ENCODE data around the gene EPHB2. TPM values are rescaled to one million over a fixed set of nuclear protein-coding genes. Genes with fewer than 3 reads are reported as not detected.
"Not testable (repeated sequence)": the region's sequence is repeated elsewhere in the genome, so short reads cannot be mapped to it uniquely, and the experiment has no call there.

The EPHB2 gene
- total RNA-seq, 1 donor from 2014 or later = not detected

GRCh38 chr1:22830757-22831340, 120.2 kb downstream of the EPHB2 start:
- no peak for DNase-seq (ENCODE audit: low spot score)
- H3K27me3 Mint-ChIP-seq (ENCODE audit: low read depth) = no peaks in the 10 kb centered on the region
- no peaks in the 10 kb centered on the region for H3K9me3 Mint-ChIP-seq
- intact Hi-C loops (cut with micrococcal nuclease) = no loop called here
- H3K36me3 Mint-ChIP-seq (ENCODE audit: low read depth) = no peaks in the 10 kb centered on the region
- H3K27ac Mint-ChIP-seq = no peak overlapping the region
- H3K4me1 Mint-ChIP-seq (ENCODE audit: low read depth) = no peaks in the 10 kb centered on the region
- H3K4me3 Mint-ChIP-seq (ENCODE audit: low read depth) = no peak overlapping the region

GRCh38 chr1:22831729-22832413, 121.2 kb downstream of the EPHB2 start:
- no peaks in the 10 kb centered on the region for H3K4me1 Mint-ChIP-seq (ENCODE audit: low read depth)
- no peaks in the 10 kb centered on the region for H3K36me3 Mint-ChIP-seq (ENCODE audit: low read depth)
- no peaks in the 10 kb centered on the region for H3K9me3 Mint-ChIP-seq
- H3K4me3 Mint-ChIP-seq (ENCODE audit: low read depth) = no peak overlapping the region
- H3K27ac Mint-ChIP-seq = no peak overlapping the region
- H3K27me3 Mint-ChIP-seq (ENCODE audit: low read depth) = no peaks in the 10 kb centered on the region
- no peak for DNase-seq (ENCODE audit: low spot score)
- intact Hi-C loops (cut with micrococcal nuclease) = no loop called here

- intact Hi-C loops (cut with micrococcal nuclease) = no loop called here
- Mint-ChIP-seq H3K36me3 (ENCODE audit: low read depth) (no peaks in the 10 kb centered on the region), H3K4me3 (ENCODE audit: low read depth) (no peak overlapping the region), H3K9me3 (no peaks in the 10 kb centered on the region), H3K4me1 (ENCODE audit: low read depth) (no peaks in the 10 kb centered on the region), H3K27me3 (ENCODE audit: low read depth) (no peaks in the 10 kb centered on the region), H3K27ac (no peak overlapping the region)
- DNase-seq (ENCODE audit: low spot score) = no peak
These were observed 121.8 kb downstream of the EPHB2 start for GRCh38 chr1:22832414-22832786.

GRCh38 chr1:22833699-22834098, 123.1 kb downstream of the EPHB2 start:
- Mint-ChIP-seq H3K9me3 (no peaks in the 10 kb centered on the region), H3K27me3 (ENCODE audit: low read depth) (no peaks in the 10 kb centered on the region), H3K27ac (no peak overlapping the region), H3K36me3 (ENCODE audit: low read depth) (no peaks in the 10 kb centered on the region), H3K4me3 (ENCODE audit: low read depth) (no peak overlapping the region), H3K4me1 (ENCODE audit: low read depth) (no peaks in the 10 kb centered on the region)
- intact Hi-C loops (cut with micrococcal nuclease) = no loop called here
- DNase-seq (ENCODE audit: low spot score) = no peak

GRCh38 chr1:22834420-22834819, 123.8 kb downstream of the EPHB2 start:
- H3K36me3 Mint-ChIP-seq (ENCODE audit: low read depth); H3K27ac Mint-ChIP-seq; intact Hi-C loops (cut with micrococcal nuclease); H3K4me1 Mint-ChIP-seq (ENCODE audit: low read depth); H3K4me3 Mint-ChIP-seq (ENCODE audit: low read depth); H3K27me3 Mint-ChIP-seq (ENCODE audit: low read depth); DNase-seq (ENCODE audit: low spot score); H3K9me3 Mint-ChIP-seq: not testable (repeated sequence)

GRCh38 chr1:22835636-22836319, 125.1 kb downstream of the EPHB2 start:
- H3K36me3 Mint-ChIP-seq (ENCODE audit: low read depth) = no peaks in the 10 kb centered on the region
- H3K4me1 Mint-ChIP-seq (ENCODE audit: low read depth) = no peaks in the 10 kb centered on the region
- H3K27ac Mint-ChIP-seq = no peak overlapping the region
- H3K27me3 Mint-ChIP-seq (ENCODE audit: low read depth) = no peaks in the 10 kb centered on the region
- intact Hi-C loops (cut with micrococcal nuclease) = no loop called here
- H3K9me3 Mint-ChIP-seq = no peaks in the 10 kb centered on the region
- DNase-seq (ENCODE audit: low spot score) = no peak
- no peak overlapping the region for H3K4me3 Mint-ChIP-seq (ENCODE audit: low read depth)

GRCh38 chr1:22836850-22837249, 126.2 kb downstream of the EPHB2 start:
- H3K36me3 Mint-ChIP-seq (ENCODE audit: low read depth) = no peaks in the 10 kb centered on the region
- H3K9me3 Mint-ChIP-seq = no peaks in the 10 kb centered on the region
- H3K27me3 Mint-ChIP-seq (ENCODE audit: low read depth) = no peaks in the 10 kb centered on the region
- no peak overlapping the region for H3K4me3 Mint-ChIP-seq (ENCODE audit: low read depth)
- H3K27ac Mint-ChIP-seq = no peak overlapping the region
- intact Hi-C loops (cut with micrococcal nuclease) = no loop called here
- H3K4me1 Mint-ChIP-seq (ENCODE audit: low read depth) = no peaks in the 10 kb centered on the region
- no peak for DNase-seq (ENCODE audit: low spot score)

- no peak overlapping the region for H3K4me3 Mint-ChIP-seq (ENCODE audit: low read depth)
- H3K36me3 Mint-ChIP-seq (ENCODE audit: low read depth) = no peaks in the 10 kb centered on the region
- H3K9me3 Mint-ChIP-seq = no peaks in the 10 kb centered on the region
- no peaks in the 10 kb centered on the region for H3K4me1 Mint-ChIP-seq (ENCODE audit: low read depth)
- H3K27ac Mint-ChIP-seq = no peak overlapping the region
- H3K27me3 Mint-ChIP-seq (ENCODE audit: low read depth) = no peaks in the 10 kb centered on the region
- intact Hi-C loops (cut with micrococcal nuclease) = no loop called here
- no peak for DNase-seq (ENCODE audit: low spot score)
These were observed 126.7 kb downstream of the EPHB2 start for GRCh38 chr1:22837332-22837731.

- no peaks in the 10 kb centered on the region for H3K9me3 Mint-ChIP-seq
- H3K27me3 Mint-ChIP-seq (ENCODE audit: low read depth) = no peaks in the 10 kb centered on the region
- no peak for DNase-seq (ENCODE audit: low spot score)
- no peaks in the 10 kb centered on the region for H3K4me1 Mint-ChIP-seq (ENCODE audit: low read depth)
- H3K27ac Mint-ChIP-seq = no peak overlapping the region
- no peak overlapping the region for H3K4me3 Mint-ChIP-seq (ENCODE audit: low read depth)
- intact Hi-C loops (cut with micrococcal nuclease) = no loop called here
- H3K36me3 Mint-ChIP-seq (ENCODE audit: low read depth) = no peaks in the 10 kb centered on the region
These were observed 128.3 kb downstream of the EPHB2 start for GRCh38 chr1:22838965-22839364.

- no peak for DNase-seq (ENCODE audit: low spot score)
- Mint-ChIP-seq H3K9me3 (no peaks in the 10 kb centered on the region), H3K27me3 (ENCODE audit: low read depth) (no peaks in the 10 kb centered on the region), H3K4me1 (ENCODE audit: low read depth) (no peaks in the 10 kb centered on the region), H3K4me3 (ENCODE audit: low read depth) (no peak overlapping the region), H3K27ac (no peak overlapping the region), H3K36me3 (ENCODE audit: low read depth) (no peaks in the 10 kb centered on the region)
- intact Hi-C loops (cut with micrococcal nuclease) = no loop called here
These were observed 129.2 kb downstream of the EPHB2 start for GRCh38 chr1:22839806-22840205.

GRCh38 chr1:22841142-22841541, 130.5 kb downstream of the EPHB2 start:
- DNase-seq (ENCODE audit: low spot score) = no peak
- Mint-ChIP-seq H3K27ac (no peak overlapping the region), H3K27me3 (ENCODE audit: low read depth) (peaks cover 6% of the 10 kb centered on the region), H3K4me3 (ENCODE audit: low read depth) (no peak overlapping the region), H3K36me3 (ENCODE audit: low read depth) (no peaks in the 10 kb centered on the region), H3K9me3 (no peaks in the 10 kb centered on the region), H3K4me1 (ENCODE audit: low read depth) (no peaks in the 10 kb centered on the region)
- intact Hi-C loops (cut with micrococcal nuclease) = no loop called here

GRCh38 chr1:22841860-22842281, 131.2 kb downstream of the EPHB2 start:
- Mint-ChIP-seq H3K27me3 (ENCODE audit: low read depth) (peaks cover 10% of the 10 kb centered on the region), H3K36me3 (ENCODE audit: low read depth) (no peaks in the 10 kb centered on the region), H3K4me1 (ENCODE audit: low read depth) (no peaks in the 10 kb centered on the region)

GRCh38 chr1:22843441-22844183, 133.0 kb downstream of the EPHB2 start:
- H3K4me1 Mint-ChIP-seq (ENCODE audit: low read depth); DNase-seq (ENCODE audit: low spot score); H3K4me3 Mint-ChIP-seq (ENCODE audit: low read depth); H3K9me3 Mint-ChIP-seq; H3K27ac Mint-ChIP-seq; intact Hi-C loops (cut with micrococcal nuclease); H3K36me3 Mint-ChIP-seq (ENCODE audit: low read depth): not testable (repeated sequence)
- H3K27me3 Mint-ChIP-seq (ENCODE audit: low read depth) = peaks cover 13% of the 10 kb centered on the region

More at GRCh38 chr1:22841860-22842281, 131.2 kb downstream of the EPHB2 start:
- no peaks in the 10 kb centered on the region for H3K9me3 Mint-ChIP-seq
- DNase-seq (ENCODE audit: low spot score) = no peak
- H3K4me3 Mint-ChIP-seq (ENCODE audit: low read depth) = no peak overlapping the region
- intact Hi-C loops (cut with micrococcal nuclease) = no loop called here
- no peak overlapping the region for H3K27ac Mint-ChIP-seq

Measured in activated T-helper 2 cell treated with anti-CD3 and anti-CD28 coated beads, Interferon-gamma antibody, Interleukin-2, Interleukin-4, amounts not matched to agents 10 μg/mL and 5 μg/mL and 100 μg/mL, durations not matched to agents 14 hours and 24 hours and 36 hours (primary cell).